COLO829 (cell line): ENCODE data around the gene ELF5.

Source experiments
- DNase-seq: peaks from one replicate; pipeline ENCODE4 v3.0.0; 2012; ENCODE audit warnings: low spot score

ELF5 gene

DNA sequence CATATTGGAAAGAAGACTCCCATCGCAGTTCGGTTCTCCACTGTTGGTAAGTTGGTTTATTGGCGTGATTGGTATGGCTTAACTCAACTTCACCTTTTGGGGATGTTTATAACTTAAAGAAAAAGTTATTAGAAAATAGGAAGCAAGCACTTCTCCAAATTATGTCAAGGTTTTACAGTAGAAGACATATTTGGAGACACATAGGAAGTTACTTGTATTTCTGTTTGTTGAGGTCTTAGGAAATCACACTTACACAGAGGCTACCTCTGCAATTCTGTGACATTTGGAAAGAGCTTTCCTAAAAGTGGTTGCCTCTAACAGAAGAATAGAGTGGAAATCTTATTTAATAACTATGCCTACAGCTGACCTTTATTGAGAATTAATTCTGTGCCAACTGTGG is 62.5 kb downstream of the ELF5 start:
- DNase-seq, result no peak

DNA sequence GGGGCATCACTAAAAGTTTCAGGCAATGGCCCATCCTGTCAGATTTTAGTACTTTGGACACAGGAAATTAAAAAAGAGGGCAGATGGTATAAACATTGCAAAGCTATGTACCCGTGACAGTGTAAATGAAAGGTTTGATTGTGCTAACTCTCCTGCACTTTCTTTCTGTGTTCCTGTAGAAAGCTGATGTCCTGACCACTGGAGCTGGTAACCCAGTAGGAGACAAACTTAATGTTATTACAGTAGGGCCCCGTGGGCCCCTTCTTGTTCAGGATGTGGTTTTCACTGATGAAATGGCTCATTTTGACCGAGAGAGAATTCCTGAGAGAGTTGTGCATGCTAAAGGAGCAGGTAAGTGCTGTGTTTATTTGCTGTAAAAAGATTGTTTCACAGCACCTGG is 64.6 kb downstream of the ELF5 start:
- peak; percentile 75 for DNase-seq

DNA sequence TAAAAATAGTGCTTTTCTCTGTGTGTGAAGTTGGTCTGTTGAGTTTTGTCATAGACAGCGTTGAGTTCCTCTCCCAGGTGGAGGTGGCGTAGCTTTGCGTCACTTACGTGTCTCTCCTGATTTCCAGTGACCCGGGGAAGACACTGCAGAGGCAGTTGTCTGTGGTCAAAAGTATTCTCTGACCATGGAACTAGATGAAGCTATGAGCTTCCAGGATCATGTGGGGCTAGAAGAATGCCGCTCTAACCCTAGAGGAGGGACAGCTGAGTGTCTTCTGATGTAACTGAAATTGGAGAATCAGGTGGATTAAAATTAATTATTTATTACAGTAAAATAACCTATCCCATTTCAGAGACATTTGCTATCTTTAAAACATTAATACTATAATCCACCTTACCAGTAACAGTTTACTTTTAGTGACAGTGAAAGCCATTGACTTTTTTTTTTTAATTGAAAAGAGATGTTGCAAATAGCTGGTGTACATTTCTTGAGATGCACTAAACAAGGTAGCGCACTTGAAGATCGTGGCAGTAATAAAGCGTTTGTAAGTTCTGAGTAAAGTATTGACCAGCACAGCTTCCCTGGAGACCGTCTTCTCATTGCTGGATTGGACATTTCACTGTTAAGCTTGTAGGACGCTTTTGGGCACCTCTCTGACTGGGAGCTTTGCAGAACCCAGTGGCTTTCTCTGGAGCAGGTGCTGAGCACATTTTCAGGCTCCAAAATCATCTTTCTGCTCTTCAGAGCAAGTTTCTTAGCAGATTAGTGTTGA is 65.2 kb downstream of the ELF5 start:
- DNase-seq, result no peak

DNA sequence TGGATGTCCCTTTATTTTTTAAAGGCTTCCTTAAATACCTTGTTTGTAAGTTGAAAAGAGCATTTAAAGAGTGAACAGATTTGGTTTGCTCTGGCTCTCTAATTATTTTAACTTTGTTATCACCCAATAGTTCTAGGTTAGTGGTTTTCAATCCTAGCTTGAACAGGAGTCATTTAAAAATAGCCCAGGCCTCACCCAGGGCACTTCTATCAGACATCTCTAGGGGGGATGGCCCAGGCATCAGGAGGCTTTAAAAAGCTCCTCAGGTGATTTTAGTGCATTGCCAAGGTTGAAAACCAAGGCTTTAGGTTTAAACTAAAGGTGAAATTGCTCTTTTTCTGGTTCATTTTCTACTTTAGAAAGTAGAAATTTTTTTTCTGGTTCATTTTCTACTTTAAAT is 66.5 kb downstream of the ELF5 start:
- DNase-seq, result no peak

DNA sequence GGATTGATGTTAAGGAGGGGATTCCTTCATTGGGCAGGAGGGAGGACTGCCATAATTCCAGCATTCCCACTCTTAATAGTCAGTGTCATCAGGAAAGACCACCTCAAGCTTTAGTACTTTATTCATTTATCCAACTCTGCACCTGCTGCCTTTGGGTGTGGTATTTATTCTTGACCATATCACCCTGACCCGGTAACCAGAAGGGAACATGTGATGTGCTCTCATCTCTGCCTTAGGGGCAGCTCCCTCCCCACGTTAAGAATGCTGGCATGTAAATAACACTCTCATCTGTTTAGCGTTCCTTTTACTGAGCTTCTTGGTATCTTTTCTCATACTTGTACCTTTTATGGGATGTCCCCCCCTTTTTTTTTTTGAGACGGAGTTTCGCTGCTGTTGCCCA is 67.2 kb downstream of the ELF5 start:
- DNase-seq, result no peak

DNA sequence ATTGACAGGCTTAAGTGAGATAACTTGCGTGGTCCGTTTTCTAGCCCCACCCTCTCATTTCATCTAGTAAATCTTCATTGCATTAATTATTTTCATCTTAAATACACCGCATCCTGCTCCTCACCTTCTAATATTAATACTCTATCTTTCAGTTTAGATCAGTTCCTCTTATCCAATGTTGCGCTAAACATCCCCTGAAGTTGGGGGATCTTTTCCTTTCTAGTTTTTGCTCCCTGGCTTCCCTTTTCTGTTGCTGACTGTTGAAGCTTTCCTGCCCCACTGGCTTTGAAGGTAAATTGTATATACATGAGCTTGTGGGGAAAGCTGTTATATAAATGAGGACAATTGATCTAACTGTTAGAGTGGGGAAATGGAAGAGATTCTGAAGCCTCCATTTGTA is 67.6 kb downstream of the ELF5 start:
- DNase-seq, result no peak

DNA sequence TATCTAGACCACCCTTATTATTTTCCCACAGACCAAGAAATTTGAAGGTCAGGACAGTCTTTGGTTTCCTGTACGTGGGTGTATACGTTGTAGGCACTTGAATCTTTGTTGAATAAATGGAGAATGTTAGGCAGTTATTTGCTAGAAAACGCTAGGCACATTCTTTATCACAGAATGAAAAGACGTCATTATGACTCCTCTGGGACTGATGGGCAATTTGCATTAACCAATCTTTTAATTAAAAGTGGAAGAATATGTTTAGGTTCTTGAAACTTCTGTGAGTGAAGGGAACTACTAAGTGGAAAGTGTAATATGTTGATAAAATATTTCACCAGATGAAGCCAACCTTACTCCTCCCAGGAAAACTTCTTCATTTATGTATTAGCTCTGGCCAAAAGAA is 69.2 kb downstream of the ELF5 start:
- peak; percentile 24 for DNase-seq

DNA sequence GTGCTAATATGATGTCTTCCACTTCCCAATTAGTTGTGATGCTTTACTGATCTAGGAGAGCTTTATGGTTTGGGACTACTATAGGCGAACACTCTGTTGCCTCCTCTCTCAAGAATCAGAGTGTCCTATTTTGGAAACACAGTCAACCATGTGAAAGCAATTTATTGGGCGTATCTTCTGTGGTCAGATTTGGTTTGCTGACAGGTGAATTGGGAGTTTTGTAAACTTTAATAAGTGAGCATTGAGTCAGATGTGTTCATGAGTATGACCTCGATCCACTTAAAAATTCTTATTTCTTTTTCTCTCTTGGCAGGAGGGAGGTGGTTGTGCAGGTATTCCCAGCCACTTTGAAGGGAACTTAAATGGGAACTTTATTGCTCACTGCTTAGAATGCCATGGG is 70.5 kb downstream of the ELF5 start:
- no peak for DNase-seq

DNA sequence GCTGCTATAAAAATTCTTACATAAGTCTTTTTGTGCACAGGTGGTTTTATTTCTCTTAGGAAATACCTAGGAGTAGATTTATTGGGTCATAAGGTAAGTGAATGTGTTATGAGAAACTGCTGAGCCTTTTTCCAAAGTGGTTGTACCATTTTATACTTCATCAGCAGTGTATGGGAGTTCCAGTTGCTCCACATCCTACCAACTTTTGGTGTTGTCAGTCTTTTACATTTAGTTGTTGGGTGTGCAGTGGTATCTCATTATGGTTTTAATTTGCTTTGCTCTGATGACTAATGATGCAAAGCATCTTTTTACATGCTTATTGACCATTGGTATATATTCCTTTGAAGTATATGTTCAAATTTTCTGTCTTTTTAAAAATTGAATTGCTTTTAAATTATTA is 71.8 kb downstream of the ELF5 start:
- no peak for DNase-seq

DNA sequence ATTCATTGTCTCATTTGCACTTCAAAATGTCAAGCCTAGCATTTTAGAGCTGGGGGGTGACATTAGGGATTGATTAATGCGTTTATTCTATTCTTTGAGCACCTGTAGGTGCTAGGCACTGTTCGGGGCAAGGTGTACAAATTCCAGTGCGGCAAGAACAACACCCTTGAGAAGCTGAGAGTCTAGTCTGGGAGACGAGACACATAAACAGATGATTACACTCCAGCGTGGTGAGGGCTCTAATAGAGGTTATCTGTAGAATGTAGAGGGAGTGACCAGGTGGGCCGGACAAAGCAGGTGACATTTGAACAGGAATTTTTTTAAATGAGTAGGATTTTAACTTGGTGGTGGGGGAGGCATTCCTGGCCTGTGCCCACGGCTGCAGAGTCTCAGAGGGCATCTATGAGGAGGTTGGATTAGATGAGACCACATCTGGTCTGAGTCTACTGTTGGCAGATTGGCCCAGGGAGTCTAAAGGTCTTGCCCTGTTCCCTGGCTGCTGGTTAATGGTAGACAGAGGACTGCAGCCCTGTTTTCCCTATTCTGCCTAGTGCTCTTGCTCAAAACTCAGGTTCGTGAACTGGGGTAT is 73.9 kb downstream of the ELF5 start:
- DNase-seq, result no peak

DNA sequence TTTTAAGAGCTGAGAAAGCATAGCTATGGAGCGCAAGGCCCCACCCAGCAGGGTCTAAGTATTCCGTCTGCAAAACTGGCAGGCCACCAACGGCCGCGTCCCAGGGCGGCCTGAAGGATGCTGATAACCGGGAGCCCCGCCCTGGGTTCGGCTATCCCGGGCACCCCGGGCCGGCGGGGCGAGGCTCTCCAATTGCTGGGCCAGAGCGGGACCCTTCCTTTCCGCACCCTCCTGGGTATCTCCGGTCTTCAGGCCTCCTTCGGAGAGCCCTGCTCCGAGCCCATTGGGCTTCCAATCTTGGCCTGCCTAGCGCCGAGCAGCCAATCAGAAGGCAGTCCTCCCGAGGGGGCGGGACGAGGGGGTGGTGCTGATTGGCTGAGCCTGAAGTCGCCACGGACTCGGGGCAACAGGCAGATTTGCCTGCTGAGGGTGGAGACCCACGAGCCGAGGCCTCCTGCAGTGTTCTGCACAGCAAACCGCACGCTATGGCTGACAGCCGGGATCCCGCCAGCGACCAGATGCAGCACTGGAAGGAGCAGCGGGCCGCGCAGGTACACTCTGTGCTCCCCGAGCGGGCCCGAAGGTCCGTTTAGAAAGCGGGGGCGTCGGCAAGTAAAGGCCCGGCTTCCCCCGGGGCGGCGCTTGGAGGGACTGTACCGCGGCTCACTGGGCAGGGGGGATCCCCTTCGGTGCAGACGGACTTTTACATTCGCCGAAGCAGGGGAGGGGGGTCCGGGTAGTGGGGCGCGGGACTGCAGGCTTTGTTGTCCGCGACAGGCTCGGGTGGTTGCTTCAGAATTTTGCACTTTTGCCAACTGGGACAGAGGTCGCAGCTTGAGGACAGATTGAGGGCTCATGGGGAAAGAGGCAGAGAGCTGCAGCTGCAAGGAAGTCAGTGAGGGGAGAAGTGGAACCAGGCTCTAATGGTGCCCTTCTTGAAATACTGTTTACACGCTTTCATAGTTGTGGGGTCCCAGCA is 74.8 kb downstream of the ELF5 start, which contains the start of gene CAT:
CAT (plus strand) TSS at position 406 of the 979 bp plus-strand sequence; CDS start at position 486, 80 bp downstream.
- DNase-seq, result peak; percentile 95

DNA sequence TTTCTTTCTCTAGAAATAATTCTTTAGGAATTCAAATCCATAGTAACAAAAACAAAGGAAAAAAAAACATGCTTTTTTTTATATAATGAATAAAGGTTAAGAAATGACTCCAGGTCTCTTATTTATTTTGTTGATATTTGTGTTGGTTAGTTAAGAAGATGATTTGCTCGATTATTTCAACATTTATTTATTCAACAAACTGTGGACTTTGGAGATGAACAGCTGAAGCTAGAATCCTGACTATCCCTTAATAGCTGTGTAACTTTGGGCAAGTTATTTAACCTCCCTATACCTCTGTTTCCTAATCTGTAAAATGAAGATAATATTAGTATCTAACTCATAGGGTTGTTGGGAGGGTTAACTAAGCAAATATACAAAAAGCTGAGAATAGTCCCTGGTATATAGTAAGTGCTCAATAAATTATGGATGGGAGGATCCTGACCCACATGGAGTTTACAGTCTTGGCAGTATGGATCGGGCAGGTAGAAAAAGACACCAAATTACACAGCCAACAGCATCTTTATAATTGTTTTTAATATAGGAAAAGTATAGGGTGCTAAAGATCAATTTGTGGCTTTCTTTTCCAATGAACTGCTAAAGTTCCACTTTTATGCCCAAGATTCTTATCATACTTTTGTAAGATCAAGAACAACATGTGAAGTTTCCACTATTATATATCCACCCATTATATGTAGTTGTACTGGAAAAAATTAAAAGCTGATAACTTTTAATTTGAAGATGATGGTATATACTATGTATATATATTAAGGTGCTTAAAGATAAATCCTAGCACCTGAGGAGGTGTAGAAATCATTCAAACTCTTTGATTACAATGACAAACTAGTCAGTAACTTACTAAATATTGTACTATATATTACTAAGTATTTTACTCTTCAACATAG is 76.1 kb downstream of the ELF5 start:
- DNase-seq, result no peak

DNA sequence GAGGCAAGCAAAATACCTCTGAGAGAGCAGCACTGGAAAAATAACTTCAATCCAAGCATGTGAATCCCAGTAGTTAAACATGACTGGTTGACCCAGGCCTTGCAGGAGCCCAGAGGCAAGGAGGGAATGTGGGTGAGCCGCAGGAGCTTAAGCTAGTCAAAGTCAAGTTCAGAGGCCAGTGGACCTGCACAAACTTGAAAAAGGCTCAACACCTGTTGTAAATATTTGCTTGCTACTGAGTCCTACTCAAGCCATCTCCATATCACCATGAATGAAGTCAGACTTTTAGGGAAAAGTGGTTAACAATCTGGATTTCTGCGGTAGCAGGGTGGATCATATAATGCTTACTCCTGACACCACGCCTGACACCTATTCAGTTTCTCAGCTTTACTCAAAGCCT is 79.7 kb downstream of the ELF5 start:
- no peak for DNase-seq

DNA sequence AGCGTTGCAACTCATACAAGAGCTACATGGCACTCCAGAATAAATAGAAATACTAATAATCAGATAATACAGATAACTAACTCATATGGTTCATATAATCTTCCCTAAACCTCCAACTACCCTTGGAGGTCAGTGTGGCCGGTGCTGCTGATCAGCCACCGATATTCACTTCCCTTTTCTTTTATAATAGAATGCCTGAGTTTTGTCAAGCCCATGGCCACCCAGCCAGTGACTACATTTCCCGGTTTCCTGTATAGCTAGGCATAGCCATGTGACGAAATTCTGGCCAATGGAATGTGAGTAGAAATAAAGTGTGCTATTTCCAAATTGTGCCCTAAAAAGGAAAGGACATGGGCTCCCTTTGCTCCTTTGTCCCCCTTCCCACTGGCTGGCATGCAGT is 80.8 kb downstream of the ELF5 start:
- DNase-seq, result no peak

DNA sequence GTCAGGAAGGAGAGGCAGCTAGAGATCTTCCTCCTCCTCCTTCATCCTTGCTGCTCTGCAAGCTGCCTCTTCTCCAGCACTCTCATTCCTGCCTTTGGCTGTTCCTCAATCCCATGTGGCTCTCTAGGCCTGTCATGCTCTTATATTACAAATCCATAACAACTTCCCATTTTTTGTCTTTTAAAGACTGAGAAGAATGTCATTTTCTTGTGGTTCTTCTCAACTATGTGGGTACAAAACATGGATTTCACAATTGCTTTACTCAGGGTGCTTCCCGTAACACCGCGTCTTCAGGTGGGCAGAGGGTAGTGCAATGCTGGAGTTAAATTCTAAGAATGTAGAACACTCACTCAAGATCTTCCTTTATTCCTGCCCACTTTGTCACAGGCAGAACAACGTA is 81.6 kb downstream of the ELF5 start:
- no peak for DNase-seq
